SK-N-MC (cell line): ENCODE results near the gene IL36G.

Experiments
- DNase-seq: peaks from one replicate; pipeline ENCODE4 v3.0.0-alpha.2; 2011; ENCODE audit warnings: low read depth, low spot score
- H3K27ac ChIP-seq: fragments of 200-600 bp; sonication (generic); 2 replicates; pipeline ENCODE4 v1.5.1; 2016; ENCODE audit warnings: mixed run types
- H3K36me3 ChIP-seq: fragments of 200-600 bp; sonication (generic); 2 replicates; pipeline ENCODE4 v1.6.1; 2017; ENCODE audit warnings: antibody characterized with exemption, low read length, mixed read lengths; ENCODE audit not compliant: insufficient read depth
- H3K4me3 ChIP-seq: fragments of 200-600 bp; sonication (generic); 2 replicates; pipeline ENCODE4 v1.5.1; 2016
- H3K9ac ChIP-seq: fragments of 200-600 bp; sonication (generic); 2 replicates; pipeline ENCODE4 v1.8.0; 2017; ENCODE audit warnings: mixed run types, mixed read lengths; ENCODE audit not compliant: insufficient read length
- H3K9me3 ChIP-seq: fragments of 200-600 bp; sonication (generic); 2 replicates; pipeline ENCODE4 v1.6.1; 2017; ENCODE audit warnings: low read depth, mild to moderate bottlenecking, antibody characterized with exemption, low read length, moderate library complexity, mixed read lengths
- EZH2 ChIP-seq: fragments of 200-600 bp; sonication (generic); IDR thresholded peaks from one replicate; pipeline ENCODE4 v1.6.1; 2017; ENCODE audit warnings: antibody characterized with exemption
- FOXP2 ChIP-seq: optimal IDR thresholded peaks from 2 replicates; pipeline ENCODE3; 2011; ENCODE audit warnings: mild to moderate bottlenecking, moderate library complexity; ENCODE audit not compliant: insufficient read depth; ENCODE audit errors: extremely low read length, control extremely low read depth
- POLR2AphosphoS5 ChIP-seq: IDR thresholded peaks from 2 replicates; pipeline ENCODE4 v1.6.1; 2012; ENCODE audit warnings: mild to moderate bottlenecking, low read depth, low read length, borderline replicate concordance

The IL36G gene

GRCh38 chr2:113021312-113021711 lies 43.5 kb downstream of the IL36G start:
- no peaks in the 10 kb centered on the region for H3K36me3 ChIP-seq
- TF ChIP-seq FOXP2 (no peak), POLR2AphosphoS5 (no peak), EZH2 (no peak)
- no peak overlapping the region for H3K9ac ChIP-seq
- no peak overlapping the region for H3K4me3 ChIP-seq
- DNase-seq = no peak
- H3K9me3 ChIP-seq = no peaks in the 10 kb centered on the region
- H3K27ac ChIP-seq = no peak overlapping the region

- no peak for TF ChIP-seq POLR2AphosphoS5
- TF ChIP-seq EZH2 = no peak
- TF ChIP-seq FOXP2 = no peak
- no peak overlapping the region for H3K4me3 ChIP-seq
- no peak overlapping the region for H3K9ac ChIP-seq
- no peak overlapping the region for H3K27ac ChIP-seq
- no peaks in the 10 kb centered on the region for H3K36me3 ChIP-seq
- no peak for DNase-seq
- no peaks in the 10 kb centered on the region for H3K9me3 ChIP-seq
These were observed 47.0 kb downstream of the IL36G start for GRCh38 chr2:113024764-113025163.

- no peaks in the 10 kb centered on the region for H3K9me3 ChIP-seq
- TF ChIP-seq FOXP2 = no peak
- TF ChIP-seq POLR2AphosphoS5 = no peak
- TF ChIP-seq EZH2 = no peak
- no peak overlapping the region for H3K9ac ChIP-seq
- no peak for DNase-seq
- H3K4me3 ChIP-seq = no peak overlapping the region
- no peak overlapping the region for H3K27ac ChIP-seq
- H3K36me3 ChIP-seq = no peaks in the 10 kb centered on the region
These were observed 47.9 kb downstream of the IL36G start for GRCh38 chr2:113025737-113026136.

GRCh38 chr2:113027691-113028090 lies 49.9 kb downstream of the IL36G start:
- no peak for DNase-seq
- Histone ChIP-seq H3K9me3 (no peaks in the 10 kb centered on the region), H3K36me3 (no peaks in the 10 kb centered on the region), H3K9ac (no peak overlapping the region), H3K27ac (no peak overlapping the region), H3K4me3 (no peak overlapping the region)
- TF ChIP-seq POLR2AphosphoS5 = no peak
- TF ChIP-seq EZH2 = no peak
- no peak for TF ChIP-seq FOXP2

- no peak overlapping the region for H3K27ac ChIP-seq
- H3K36me3 ChIP-seq = no peaks in the 10 kb centered on the region
- H3K9me3 ChIP-seq = no peaks in the 10 kb centered on the region
- no peak for TF ChIP-seq EZH2
- no peak for TF ChIP-seq POLR2AphosphoS5
- no peak for TF ChIP-seq FOXP2
- DNase-seq = no peak
- H3K9ac ChIP-seq = no peak overlapping the region
- no peak overlapping the region for H3K4me3 ChIP-seq
These were observed 50.3 kb downstream of the IL36G start for GRCh38 chr2:113028112-113028511.

GRCh38 chr2:113032737-113033136 lies 54.9 kb downstream of the IL36G start:
- Histone ChIP-seq H3K36me3 (no peaks in the 10 kb centered on the region), H3K9me3 (no peaks in the 10 kb centered on the region), H3K27ac (no peak overlapping the region), H3K4me3 (no peak overlapping the region), H3K9ac (no peak overlapping the region)
- TF ChIP-seq FOXP2 (no peak), POLR2AphosphoS5 (no peak), EZH2 (no peak)
- no peak for DNase-seq

- Histone ChIP-seq H3K4me3 (no peak overlapping the region), H3K36me3 (no peaks in the 10 kb centered on the region), H3K27ac (no peak overlapping the region), H3K9me3 (no peaks in the 10 kb centered on the region), H3K9ac (no peak overlapping the region)
- TF ChIP-seq EZH2 (no peak), FOXP2 (no peak), POLR2AphosphoS5 (no peak)
- DNase-seq = no peak
These were observed 56.2 kb downstream of the IL36G start for GRCh38 chr2:113034016-113034415.
